ENCODE data around the gene THAP4. TPM values are rescaled to one million over a fixed set of nuclear protein-coding genes. Genes with fewer than 3 reads are reported as not detected.

The THAP4 gene
- total and polyA plus RNA-seq, 2 of the 13 experiments (the other 11 are each of a cell fraction or from before 2014, with no cell fraction given): 59.7 to 75.7 TPM

GRCh38 chr2:241645056-241645914 is 8.3 kb upstream of the THAP4 start (continued):
- TF ChIP-seq ATF5 (CRISPR knock-in tag; IDR thresholded peaks at IDR 0.05; ENCODE audit: low read depth) (no peak), NCOA1 (CRISPR knock-in tag; IDR thresholded peaks at IDR 0.05) (peak; percentile 95), ZBTB3 (CRISPR knock-in tag; IDR thresholded peaks at IDR 0.05; ENCODE audit: borderline replicate concordance, low read depth) (no peak; the same call in 1 of the 2 replicates), REXO4 (CRISPR knock-in tag; IDR thresholded peaks at IDR 0.05; ENCODE audit: borderline replicate concordance) (no peak), SP2 (CRISPR knock-in tag; IDR thresholded peaks at IDR 0.05) (0 out of 2 replicates have a peak, but pooled peaks have one; percentile 41), SMAD3 (CRISPR knock-in tag; IDR thresholded peaks at IDR 0.05) (peak; percentile 16; the same call in 1 of the 2 replicates), SP4 (CRISPR knock-in tag; IDR thresholded peaks at IDR 0.05) (peak; percentile 83; the same call in 1 of the 2 replicates), NFIB (CRISPR knock-in tag; IDR thresholded peaks at IDR 0.05; ENCODE audit: borderline replicate concordance) (no peak), MYC (CRISPR knock-in tag; IDR thresholded peaks at IDR 0.05; ENCODE audit: borderline replicate concordance) (peak; percentile 87; the same call in 1 of the 2 replicates), SOX6 (IDR thresholded peaks at IDR 0.05) (no peak), SOX6 (CRISPR knock-in tag; IDR thresholded peaks at IDR 0.05) (peak; percentile 61), PHF21A (CRISPR knock-in tag; IDR thresholded peaks at IDR 0.05) (peak; percentile 78; the same call in 1 of the 2 replicates), SRY (CRISPR knock-in tag; IDR thresholded peaks at IDR 0.05) (no peak), DMAP1 (CRISPR knock-in tag; IDR thresholded peaks at IDR 0.05) (peak; percentile 68), ZNF280D (CRISPR knock-in tag; IDR thresholded peaks at IDR 0.05) (no peak; the same call in 1 of the 2 replicates), NFRKB (IDR thresholded peaks at IDR 0.05) (no peak), GATAD2A (CRISPR knock-in tag; IDR thresholded peaks at IDR 0.05) (peak; percentile 86), RXRA (CRISPR knock-in tag; IDR thresholded peaks at IDR 0.05) (peak; percentile 77), RFX3 (CRISPR knock-in tag; IDR thresholded peaks at IDR 0.05) (no peak), ATF3 (CRISPR knock-in tag; IDR thresholded peaks at IDR 0.05) (no peak), ZNF563 (CRISPR knock-in tag; IDR thresholded peaks at IDR 0.05) (0 out of 2 replicates have a peak, but pooled peaks have one; percentile 68), MLLT10 (CRISPR knock-in tag; IDR thresholded peaks at IDR 0.05) (no peak), JUNB (CRISPR knock-in tag; IDR thresholded peaks at IDR 0.05; ENCODE audit: borderline replicate concordance) (no peak)
- TF ChIP-seq, protein P1, sequence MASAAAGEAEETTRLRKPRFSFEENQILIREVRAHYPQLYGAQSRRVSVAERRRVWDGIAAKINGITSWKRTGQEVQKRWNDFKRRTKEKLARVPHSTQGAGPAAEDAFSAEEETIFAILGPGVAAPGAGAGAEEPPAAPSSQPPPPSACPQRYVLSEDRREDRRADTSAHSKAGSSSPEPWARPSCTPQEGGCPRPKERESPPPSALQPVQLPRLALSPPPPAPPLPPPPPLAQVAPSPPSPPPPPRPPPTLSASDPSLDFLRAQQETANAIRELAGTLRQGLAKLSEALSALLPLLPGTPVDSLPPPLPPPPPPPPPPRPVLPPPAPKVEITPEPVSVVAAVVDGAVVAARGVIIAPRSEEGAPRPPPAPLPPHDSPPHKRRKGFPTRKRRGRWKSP (CRISPR knock-in tag; IDR thresholded peaks at IDR 0.05): 0 out of 2 replicates have a peak, but pooled peaks have one; percentile 62
